GM18868 (cell line): ENCODE measurements around the gene BCL2L1.

Source experiments
- ATAC-seq: cut with Tn5 transposase; IDR thresholded peaks from one replicate; pipeline ENCODE4 v1.9.1; 2021; ENCODE audit warnings: mild to moderate bottlenecking, moderate library complexity; ENCODE audit not compliant: unreplicated experiment

BCL2L1 gene

DNA sequence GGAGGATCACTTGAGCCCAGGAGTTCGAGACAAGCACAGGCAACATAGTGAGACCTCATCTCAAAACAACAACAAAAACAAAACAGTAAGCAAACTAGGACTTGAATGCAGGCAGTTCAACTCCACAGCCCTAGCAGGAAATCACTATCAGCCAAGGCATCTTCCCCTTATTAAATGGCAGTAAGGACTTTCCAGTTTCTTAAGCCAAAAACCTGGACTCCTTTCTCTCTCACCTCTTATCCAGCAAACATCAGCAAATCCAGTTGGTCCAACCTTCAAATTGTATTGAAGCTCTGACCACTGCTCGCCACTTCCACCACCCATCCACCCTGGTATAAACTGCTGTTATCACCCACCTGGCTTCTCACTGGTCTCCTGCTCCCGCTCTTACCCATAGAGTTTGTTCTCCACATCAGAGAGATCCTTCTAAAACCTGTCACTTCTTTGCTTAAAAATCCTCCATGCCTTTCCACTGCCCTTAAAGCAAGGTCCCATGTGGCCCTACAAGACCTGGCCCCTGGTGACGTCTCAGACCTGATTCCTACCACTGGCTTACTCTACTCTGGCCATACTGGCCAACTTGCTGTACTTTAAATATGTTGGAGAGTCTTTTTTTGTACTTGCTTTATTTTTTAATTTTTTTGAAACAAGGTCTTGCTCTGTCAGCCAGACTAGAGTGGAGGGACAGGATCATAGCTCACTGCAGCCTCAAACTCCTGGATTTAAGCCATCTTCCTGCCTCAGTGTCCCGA, 27.6 kb downstream of the BCL2L1 start:
- no peak for ATAC-seq

DNA sequence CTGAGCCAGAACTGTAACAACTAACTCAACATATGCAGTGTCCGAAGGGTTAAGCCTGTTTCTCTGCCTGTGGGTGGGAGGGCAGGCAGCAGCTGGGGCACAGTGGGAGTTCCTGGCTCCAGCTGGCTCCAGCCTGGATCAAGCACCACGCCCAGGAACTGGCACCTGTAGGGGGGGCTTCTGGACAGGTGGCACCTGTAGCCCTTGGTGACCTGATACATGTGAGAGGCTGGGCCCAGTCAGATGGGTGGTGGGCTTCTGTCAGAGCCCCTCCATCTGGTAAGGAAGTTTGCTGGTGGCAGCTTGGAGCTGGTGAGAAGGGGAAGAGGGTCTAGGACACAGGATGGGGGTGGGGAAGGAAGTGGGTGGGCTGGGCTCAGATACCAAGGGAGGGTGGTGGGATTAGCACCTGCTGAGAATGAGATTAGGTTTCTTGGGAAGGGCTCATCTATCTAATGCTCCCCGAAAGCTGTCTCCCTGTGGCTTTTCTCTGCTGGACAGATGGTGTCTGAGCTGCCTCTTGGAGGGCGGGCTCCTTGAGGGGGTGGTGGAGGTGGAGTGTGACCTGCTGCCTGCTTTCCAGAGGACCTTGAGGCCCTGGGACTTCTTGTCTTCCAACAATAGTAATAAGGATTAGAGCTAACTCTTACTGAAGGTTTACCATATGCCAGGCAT, 28.5 kb downstream of the BCL2L1 start:
- no peak for ATAC-seq

DNA sequence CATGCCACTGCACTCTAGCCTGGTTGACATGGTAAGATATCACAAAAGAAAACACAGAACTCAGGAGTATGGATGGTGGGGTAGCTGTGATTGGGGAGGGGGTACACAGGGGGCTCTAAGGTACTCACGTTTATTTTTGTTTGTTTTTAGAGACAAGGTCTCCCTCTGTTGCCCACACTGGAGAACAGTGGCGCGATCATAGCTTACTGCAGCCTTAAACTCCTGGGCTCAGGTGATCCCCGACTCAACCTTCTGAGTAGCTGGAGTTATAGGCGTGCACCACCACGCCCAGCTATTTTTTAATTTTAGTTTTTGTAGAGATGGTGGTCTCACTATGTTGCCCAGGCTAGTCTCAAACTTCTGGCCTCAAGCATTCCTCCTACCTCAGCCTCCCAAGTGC, 29.3 kb downstream of the BCL2L1 start:
- no peak for ATAC-seq

DNA sequence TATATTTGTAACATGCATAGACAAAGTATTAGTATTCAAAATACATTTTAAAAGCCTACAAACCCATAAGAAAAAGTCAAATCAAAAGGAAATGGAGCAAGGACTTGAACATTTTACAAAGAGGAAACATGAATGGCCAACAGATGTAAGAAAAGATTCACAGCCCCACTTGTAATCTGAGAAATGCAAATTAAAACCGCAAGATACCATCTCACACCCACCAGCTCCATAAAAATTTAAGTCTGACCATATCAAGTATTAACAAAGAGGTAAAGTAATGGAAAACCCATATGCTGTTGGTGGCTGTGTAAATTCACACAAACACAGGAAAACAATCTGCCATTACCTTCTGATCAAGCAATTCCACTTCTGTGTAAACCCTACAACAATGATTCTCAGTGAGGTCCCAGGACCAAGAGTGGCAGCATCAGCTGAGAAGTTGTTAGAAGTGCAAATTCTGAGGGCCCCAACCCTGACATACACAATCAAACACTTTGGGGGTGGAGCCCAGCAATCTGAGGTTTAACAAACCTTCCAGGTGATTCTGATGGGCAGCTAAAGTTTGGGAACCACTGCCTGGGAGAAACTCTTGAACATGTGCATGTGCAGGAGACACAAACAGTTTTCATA, 30.9 kb downstream of the BCL2L1 start:
- peak; percentile 64 for ATAC-seq

DNA sequence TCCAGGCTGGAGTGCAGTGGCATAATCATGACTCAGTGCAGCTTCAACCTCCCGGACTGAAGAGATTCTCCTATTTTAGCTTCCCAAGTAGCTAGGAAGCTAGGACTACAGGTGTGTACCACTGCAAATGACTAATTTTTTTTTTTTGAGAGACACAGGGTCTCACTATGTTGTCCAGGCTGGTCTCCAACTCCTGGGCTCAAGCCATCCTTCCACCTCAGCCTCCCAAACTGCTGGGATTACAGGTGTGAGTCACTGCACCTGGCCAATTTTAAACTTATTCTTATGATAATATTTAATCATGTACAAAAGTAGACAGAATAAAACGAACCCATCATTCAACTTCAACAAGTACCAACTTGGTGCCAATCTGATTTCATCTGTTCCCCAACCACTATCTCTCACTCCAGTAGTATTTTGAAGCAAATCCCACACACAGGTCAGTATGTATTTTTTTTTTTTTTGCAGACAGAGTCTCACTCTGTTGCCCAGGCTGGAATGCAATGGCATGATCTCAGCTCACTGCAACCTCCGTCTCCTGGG, 32.5 kb downstream of the BCL2L1 start:
- ATAC-seq: no peak

DNA sequence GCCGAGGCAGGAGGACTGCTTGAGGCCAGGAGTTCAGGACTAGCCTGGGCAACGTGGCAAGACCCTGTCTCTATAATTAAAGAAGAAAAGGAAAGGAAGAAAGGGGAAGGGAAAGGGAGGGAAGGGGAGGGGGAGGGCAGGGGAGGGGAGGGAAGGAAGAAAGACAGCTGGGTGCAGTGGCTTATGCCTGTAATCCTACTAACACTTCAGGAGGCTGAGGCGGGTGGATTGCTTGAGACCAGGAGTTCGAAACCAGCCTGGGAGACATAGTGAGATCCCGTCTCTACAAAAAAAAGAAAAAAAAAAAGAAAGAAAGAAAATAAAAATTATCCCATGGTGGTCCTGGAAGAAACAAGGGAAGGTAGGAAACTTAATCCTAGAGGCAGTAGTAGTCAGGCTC, 33.5 kb downstream of the BCL2L1 start:
- no peak for ATAC-seq

DNA sequence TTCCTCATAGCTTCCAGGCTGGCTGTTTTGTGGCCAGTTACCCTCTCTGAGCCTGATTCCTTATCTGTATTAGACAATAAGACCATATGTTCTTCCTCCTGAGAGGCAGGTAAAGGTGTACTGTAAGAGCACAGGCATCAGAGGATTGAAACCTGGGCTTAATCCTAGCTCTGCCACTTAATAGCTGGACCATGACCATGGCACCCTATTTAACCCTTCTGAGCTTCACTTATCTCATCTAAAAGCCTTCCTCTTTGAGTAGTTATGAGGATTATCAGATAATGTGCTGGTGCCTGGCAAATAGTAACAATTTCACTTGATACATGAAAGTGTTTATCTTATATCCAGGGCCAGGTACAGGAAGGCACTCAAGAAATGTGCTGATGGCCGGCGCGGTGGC, 34.9 kb downstream of the BCL2L1 start:
- ATAC-seq: no peak

DNA sequence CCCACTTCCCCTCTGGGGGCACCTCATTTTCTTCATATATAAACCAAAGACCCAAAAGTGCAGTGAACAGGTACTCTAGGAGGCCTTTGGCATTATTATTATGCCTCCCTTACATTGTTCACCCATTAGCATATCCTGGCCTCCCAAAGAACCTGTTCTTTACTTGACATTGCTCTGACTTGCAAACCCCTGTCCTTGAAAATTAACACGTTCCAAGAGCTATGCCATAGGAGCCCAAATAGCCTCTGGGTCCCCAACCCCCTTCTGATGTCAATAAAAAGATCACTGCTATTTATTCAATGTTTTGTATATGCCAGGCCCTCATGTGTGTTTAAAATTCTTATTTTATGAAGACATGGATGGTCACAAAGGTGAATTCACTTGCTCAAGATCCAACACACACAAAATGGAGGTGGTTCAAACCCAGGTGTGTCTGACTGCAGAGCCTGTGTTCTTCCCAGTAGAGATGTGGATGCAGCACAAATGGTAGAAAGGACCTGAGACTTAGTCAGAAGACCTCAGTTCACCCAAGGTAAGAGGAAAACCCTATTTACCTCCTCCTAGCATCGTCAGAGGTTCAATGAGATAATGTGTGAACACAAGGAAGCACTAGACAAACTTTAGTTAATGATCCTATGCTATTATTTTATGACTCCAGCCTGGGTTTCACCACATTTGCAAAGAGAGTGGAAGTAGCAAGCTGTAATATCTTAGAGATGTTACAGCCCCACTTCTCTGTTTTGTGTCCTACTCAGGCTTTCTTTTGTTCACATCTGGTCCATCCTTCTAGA, 36.6 kb downstream of the BCL2L1 start:
- ATAC-seq: no peak

DNA sequence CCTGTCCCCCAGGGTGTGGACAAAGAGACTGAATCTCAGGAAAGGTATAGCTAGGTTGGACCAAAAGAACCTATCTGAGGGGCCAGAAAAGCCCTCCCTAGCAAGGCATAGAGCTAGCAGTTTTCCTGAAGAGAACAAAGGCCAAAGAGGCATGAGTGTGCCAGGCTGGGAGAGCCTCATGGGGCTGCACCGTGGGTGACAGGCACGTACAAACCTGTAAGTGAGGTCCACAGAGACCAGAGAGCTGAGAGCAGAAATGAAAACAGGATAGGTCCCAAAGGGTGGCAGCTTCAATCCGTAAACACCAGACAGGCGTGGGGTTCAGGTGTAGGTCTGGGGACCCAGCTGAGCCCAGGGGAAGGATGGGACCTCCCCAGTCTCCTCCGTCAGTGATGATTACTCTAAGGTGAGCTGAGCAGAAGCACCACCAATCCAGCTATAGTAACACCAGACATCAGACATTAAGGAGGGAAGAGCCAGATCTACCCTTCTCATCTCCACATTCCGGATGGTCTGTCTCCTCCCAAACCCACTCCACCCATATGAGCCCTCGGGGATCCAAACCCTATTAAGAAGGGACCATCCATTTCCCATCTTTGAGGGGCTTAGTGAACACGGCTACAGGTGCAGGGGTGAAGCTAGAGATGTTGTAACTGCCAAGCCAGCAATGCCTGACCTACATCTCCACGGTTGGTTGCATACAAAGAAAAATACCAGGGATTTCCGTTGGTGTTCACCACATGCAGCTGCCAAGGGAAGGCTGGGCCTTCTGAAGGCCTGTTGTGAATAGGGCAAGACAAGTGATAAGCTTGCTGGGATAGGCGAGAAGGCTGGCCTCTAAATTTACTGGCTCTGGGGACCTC, 38.3 kb downstream of the BCL2L1 start:
- peak; percentile 60 for ATAC-seq

DNA sequence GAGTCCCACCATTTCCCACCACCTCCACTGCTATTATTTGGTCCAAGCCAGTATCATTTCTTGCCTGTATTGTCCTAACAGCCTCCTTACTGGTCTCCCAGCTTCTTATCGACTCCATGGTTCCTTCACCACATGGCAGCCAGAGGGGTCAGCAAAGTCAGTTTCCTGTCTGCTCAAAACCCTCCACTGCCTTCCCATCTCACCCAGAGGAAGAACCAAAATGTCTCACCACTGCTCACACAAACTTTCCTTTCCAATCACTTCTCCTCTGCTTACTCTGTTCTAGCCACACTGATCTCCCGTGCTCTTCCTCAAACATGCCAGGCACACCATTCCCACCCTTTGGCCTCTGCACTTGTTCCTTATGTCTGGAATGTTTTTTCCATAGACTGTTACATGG, 39.7 kb downstream of the BCL2L1 start:
- ATAC-seq: no peak

DNA sequence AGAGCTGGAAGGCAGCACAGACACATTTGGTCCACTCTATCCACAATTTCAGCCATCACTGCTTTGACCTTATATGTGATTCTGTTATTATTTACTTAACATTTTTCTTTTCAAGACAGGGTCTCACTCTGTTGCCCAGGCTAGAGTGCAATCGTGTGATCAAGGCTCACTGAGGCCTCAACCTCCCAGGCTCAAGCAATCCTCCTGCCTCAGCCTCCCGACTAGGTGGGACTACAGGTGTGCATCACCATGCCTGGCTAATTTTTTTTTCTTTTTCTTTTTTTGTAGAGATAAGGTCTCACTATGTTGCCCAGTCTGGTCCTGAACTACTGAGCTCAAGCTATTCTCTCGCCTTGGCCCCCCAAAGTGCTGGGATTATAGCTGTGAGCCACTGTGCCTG, 40.3 kb downstream of the BCL2L1 start:
- ATAC-seq: no peak

DNA sequence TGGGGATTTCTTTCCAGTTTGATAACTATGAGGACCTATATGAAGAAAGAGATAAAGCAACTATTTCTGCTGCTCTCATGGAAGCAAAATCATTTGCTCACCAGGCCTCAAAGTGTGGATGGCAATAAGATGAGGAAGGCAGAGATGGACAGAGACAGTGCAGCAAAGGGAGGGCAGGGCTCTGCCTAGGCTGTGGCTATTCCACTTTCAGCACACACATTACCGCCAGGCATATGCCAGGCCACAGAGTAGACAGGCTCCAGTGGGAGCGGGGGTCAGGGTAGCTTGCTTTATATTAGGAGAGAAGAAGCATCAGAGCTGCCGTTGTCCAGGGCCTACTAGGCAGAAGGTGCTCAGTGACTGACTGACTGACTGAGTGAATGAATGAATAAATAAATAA, 40.9 kb downstream of the BCL2L1 start:
- ATAC-seq: no peak

DNA sequence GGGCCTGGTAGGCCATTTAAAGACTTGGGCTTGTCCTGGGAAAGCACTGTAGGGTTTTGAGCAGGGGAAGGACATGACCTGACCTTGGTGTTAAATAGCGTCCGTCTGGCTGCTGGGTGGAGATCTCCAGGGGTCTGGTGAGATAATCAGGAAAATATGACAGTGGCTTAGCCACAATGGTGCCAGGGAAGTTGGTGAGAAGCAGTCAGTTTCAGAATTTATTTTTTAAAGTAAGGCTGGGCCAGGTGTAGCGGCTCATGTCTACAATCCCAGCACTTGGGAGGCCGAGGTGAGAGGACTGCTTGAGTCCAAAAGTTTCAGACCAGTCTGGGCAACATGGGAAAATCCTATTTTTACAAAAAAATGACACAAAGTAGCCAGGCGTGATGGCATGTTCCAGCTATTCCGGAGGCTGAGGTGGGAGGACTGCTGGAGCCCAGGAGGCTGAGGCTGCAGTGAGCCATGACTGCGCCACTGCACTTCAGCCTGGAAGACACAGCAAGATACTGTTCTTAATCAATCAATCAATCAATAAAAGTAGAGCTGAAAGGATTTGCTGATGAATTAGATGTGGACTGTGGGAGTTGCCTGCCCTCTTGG, 41.4 kb downstream of the BCL2L1 start:
- ATAC-seq: no peak

DNA sequence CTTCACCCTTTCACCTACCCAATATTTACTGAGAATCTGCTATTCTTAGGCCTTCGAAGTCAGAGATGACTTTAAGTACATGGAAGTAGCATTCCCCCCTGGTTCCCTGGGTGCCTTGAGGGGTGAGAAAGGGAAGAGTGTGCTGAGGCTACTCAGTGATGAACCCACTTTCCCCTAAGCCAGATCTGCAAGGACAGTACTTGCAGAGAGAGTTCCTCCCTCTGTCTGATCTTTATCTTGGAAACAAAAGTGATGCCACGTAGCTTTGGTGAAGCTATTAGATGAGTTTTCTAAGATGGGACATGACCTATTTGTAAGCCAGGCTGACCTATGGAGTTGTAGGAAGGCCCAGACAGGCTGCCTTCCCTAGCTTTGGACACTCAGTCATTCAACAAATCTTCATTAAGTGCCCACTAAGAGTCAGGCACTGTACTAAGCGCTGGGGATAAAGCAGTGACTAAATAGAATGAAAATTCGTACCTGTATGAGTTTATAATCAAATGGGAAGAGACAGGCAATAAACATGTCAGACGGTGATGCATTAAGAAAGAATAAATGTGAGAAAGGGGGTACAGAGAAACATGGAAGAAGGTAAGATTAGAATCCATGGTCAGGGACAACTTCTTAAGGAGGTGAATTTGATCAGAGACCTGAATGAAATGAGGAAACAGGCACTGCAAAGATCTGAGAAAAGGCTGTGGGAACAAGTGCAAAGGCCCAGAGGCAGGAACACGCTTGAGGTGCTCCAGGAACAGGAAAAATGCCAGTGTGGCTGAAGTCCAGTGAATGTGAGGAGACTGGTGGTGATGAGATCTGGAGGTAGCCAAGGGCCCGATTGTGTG, 42.2 kb downstream of the BCL2L1 start:
- ATAC-seq: no peak

DNA sequence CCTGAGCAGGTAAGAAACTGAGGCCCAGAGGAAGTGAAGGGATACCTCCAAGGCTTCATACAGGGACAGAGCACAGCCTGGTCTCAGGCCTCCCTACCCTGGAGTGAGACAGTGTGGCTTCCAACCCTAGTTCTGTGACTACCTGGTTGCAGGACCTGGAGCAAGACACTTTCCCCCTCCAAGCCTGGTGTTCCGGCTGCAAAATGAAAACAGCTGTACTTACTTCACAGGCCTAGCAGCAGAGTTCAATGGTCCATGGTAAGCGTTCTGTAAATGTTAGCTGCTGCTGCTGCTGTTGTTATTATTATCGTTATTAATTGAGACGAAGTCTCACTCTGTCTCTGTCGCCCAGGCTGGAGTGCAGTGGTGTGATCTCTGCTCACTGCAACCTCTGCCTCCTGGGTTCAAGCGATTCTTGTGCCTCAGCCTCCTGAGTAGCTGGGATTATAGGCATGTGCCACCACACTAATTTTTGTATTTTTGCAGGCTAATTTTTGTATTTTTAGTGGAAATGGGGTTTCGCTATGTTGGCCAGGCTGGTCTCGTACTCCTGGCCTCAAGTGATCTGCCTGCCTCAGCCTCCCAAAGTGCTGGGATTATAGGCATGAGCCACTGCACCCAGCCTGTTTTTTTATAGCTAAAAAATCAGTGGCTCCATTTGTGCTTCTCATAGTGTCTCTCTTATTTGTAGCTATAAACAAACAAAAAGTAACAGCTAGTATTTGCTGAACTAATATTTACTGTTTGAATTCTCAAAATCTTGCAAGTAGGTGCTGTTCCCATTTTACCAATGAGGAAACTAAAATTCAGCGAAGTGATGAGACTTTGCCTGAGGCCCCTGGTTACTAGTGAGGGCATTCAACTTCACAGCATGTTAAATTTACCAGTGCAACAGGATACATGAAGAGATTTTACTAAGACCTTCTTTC, 43.0 kb downstream of the BCL2L1 start:
- no peak for ATAC-seq

DNA sequence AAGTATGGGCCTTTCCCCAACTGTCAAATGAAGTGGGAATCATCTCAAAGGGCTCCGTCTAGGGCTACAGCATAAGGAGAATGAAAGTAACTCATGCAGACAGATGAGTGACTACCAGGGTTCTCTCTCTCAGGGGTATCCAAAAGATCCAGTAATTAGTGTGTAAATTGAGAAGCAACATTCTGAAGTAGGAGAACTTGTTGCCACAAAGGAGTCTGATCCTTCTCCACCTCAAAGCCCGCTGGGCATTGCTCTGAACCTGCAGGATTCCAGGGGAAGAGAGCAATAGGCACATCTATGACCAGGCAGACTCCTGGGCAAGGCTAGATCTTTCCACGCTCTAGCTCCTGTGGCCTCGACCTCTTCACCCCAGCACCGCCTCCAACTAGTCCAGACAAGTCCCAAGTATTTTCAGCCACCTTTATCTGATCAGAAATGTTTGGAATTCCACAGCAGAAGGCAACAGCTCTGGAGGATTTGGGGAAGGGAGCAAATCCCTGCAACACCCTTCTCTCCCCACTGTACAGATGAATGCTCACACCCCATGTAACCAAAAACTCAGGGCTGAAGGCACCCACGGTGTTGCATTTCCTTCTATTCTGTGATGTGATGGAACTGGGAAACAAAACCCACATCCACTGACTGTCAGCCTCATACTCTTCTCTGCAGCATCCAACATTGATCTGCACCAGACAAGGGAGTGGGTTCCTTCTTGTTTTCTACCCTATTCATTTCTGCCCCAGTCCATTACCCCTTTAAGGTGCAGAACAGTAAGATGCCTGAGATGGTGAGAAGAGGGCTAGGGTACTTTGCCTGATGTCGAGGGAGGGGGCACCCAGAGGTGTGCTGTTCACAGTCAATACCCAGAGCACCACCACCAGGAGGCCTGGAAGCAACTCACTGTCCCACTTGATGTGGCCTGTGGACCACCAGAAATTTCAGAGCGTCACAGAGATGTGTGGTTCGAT, 44.0 kb downstream of the BCL2L1 start:
- ATAC-seq: no peak
